ENCODE measurements around the gene KRT27. TPM values are rescaled to one million over a fixed set of nuclear protein-coding genes. Genes with fewer than 3 reads are reported as not detected.

The KRT27 gene
- total RNA-seq (not detected), polyA plus RNA-seq (not detected)
- long read RNA-seq, donor 1, result 0 reads
- long read RNA-seq, donor 2, result 0 reads
- long read RNA-seq, donor 3, result 0 reads
- long read RNA-seq, donor 4, result 0 reads
- long read RNA-seq, donor 5, result 0 reads
- long read RNA-seq, donor 6, result 0 reads
- long read RNA-seq, donor 7, result 0 reads
- long read RNA-seq, donor 8, result 0 reads
- long read RNA-seq, donor 9, result 0 reads
- long read RNA-seq, donor 10, result 0 reads

GRCh38 chr17:40782450-40782849, at the start of gene KRT27:
Gene KRT27, minus strand, starts transcription at chr17:40782550. Its CDS starts 57 bp downstream, at chr17:40782493.
- intact Hi-C loops (cut with DNase I; ENCODE audit: low total_unique reads), result loop anchor here (10.0 kb wide), 1 partner anchor 168 kb away; no protein-coding TSS in a partner anchor
- 90 to 97% (median 96%) methylated on average over 4 of the region's 4 CpGs for WGBS, 5 donors

DNA sequence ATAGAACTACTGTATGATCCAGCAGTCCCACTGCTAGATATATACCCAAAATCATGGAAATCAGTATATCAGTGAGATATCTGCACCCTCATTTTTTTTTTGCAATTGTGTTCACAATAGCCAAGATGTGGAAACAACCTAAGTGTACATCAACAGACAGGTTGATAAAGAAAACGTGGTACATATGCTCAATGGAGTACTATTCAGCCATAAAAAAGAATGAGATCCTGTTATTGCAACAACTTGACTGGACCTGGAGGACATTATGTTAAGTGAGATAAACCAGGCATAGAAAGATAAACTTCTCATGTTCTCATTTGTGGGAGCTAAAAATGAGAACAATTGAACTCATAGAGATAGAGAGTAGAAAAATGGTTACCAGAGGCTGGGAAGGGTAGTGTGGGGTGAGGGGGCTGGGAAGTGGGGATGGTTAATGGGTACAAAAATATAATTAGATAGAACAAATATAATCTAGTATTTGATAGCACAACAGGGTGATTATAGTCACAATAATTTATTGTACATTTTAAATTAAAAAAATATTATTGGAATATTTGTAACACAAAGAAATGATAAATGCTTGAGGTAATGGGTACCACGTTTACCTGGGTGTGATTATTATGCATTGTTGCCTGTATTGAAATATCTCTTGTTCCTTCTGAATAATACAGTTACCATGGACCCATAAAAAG, 47.9 kb upstream of the KRT27 start:
- no peak for DNase-seq
- Histone ChIP-seq H3K27me3 (no peaks in the 10 kb centered on the region), H3K27ac (no peak overlapping the region)

More at GRCh38 chr17:40782450-40782849, at the start of gene KRT27:
- Histone ChIP-seq H3K4me1 (no peaks in the 10 kb centered on the region), H3K4me3 (no peak within 1 kb of the TSS), H3K9me3 (no peaks in the 10 kb centered on the region), H3K36me3 (no peaks in the 10 kb centered on the region), H3K27me3 (peaks cover 0 to 49% (median 9%) of the 10 kb centered on the region in 3 donors), H3K27ac (no peak within 1 kb of the TSS)
- DNase-seq, result no peak
- TF ChIP-seq EP300 (IDR thresholded peaks at IDR 0.05) (no peak), CTCF (IDR thresholded peaks at IDR 0.05) (no peak), POLR2AphosphoS5 (IDR thresholded peaks at IDR 0.05) (no peak), POLR2A (IDR thresholded peaks at IDR 0.05) (no peak)

DNA sequence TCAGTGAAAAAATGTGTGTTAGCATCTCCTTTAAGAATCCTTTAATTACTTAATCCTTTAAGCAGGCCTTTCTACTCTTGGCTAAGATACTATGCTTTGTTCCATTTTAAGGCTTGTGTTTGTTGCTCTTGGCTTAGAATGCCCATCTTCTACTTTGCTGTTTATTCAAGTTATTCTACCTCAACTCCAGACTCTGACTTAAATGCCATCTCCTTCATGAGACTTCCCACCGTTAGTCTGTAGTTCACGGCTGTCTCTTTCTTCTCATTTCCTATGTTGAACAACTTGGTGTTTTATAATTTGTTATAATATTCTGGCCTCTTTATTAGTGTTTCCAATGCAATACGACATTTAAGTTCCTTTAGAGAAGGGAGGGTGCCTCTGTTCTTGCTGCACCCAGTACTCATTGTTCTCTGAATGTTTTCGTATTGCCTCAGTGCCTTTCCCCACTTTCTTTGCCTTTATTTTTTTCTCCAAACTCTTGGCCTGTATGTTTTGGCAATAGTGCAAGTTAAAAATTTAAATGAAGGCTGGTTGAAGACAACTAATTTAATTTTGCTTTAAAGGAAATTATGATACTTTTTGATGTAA, 46.2 kb upstream of the KRT27 start:
- no peaks in the 10 kb centered on the region for H3K36me3 ChIP-seq
- no peak overlapping the region for H3K27ac ChIP-seq
- H3K4me3 ChIP-seq, result no peak overlapping the region
- no peak for TF ChIP-seq POLR2AphosphoS5 (IDR thresholded peaks at IDR 0.05)
- TF ChIP-seq POLR2A (IDR thresholded peaks at IDR 0.05), result no peak
- no peak for TF ChIP-seq EP300 (IDR thresholded peaks at IDR 0.05)
- no peak for TF ChIP-seq CTCF (IDR thresholded peaks at IDR 0.05)
- no peak for DNase-seq
- H3K4me1 ChIP-seq, result no peaks in the 10 kb centered on the region
- intact Hi-C loops (cut with DNase I; ENCODE audit: low total_unique reads), result no loop called here
- WGBS, 5 donors, result 86 to 89% (median 88%) methylated on average over 4 of the region's 4 CpGs
- no peaks in the 10 kb centered on the region for H3K27me3 ChIP-seq
- no peaks in the 10 kb centered on the region for H3K9me3 ChIP-seq

More for the DNA sequence above, 47.9 kb upstream of the KRT27 start:
- TF ChIP-seq POLR2AphosphoS5 (IDR thresholded peaks at IDR 0.05) (no peak), CTCF (IDR thresholded peaks at IDR 0.05) (no peak), EP300 (IDR thresholded peaks at IDR 0.05) (no peak), POLR2A (IDR thresholded peaks at IDR 0.05) (no peak)
- H3K36me3 ChIP-seq, result peaks cover 0 to 12% (median 11%) of the 10 kb centered on the region in 4 donors
- no peaks in the 10 kb centered on the region for H3K4me1 ChIP-seq
- no peak overlapping the region for H3K4me3 ChIP-seq
- H3K9me3 ChIP-seq, result no peaks in the 10 kb centered on the region
- intact Hi-C loops (cut with DNase I; ENCODE audit: low total_unique reads), result no loop called here
- 84 to 93% (median 88%) methylated on average over 2 of the region's 2 CpGs for WGBS, 5 donors

GRCh38 chr17:40827746-40828453, 45.5 kb upstream of the KRT27 start:
- no peaks in the 10 kb centered on the region for H3K9me3 ChIP-seq
- 75 to 82% (median 76%) methylated on average over 7 of the region's 7 CpGs for WGBS, 5 donors
- DNase-seq, result no peak
- H3K36me3 ChIP-seq, result no peaks in the 10 kb centered on the region
- TF ChIP-seq POLR2A (IDR thresholded peaks at IDR 0.05) (no peak), EP300 (IDR thresholded peaks at IDR 0.05) (no peak), CTCF (IDR thresholded peaks at IDR 0.05) (no peak), POLR2AphosphoS5 (IDR thresholded peaks at IDR 0.05) (no peak)
- no peak overlapping the region for H3K27ac ChIP-seq
- H3K4me1 ChIP-seq, result no peaks in the 10 kb centered on the region
- no peak overlapping the region for H3K4me3 ChIP-seq
- intact Hi-C loops (cut with DNase I; ENCODE audit: low total_unique reads), result no loop called here
- no peaks in the 10 kb centered on the region for H3K27me3 ChIP-seq

Data from stomach (tissue), 19 donors.